Transverse colon (tissue), 4 donors: ENCODE data around the gene MICAL2. TPM values are rescaled to one million over a fixed set of nuclear protein-coding genes. Genes with fewer than 3 reads are reported as not detected.

Source experiments
- DNase-seq: peaks from one replicate; pipeline ENCODE4 v3.0.0-alpha.2; 2019
- H3K27ac ChIP-seq, 4 donors: fragments of 200-600 bp; sonication (generic); 2 replicates each; pipeline ENCODE4 v1.5.1; 2016 to 2018; ENCODE audit warnings: inconsistent platforms in 4 of 4
- H3K27me3 ChIP-seq: fragments of 200-600 bp; sonication (generic); 2 replicates; pipeline ENCODE4 v1.5.1; 2017; ENCODE audit warnings: inconsistent platforms
- H3K36me3 ChIP-seq, 4 donors: fragments of 200-600 bp; sonication (generic); 2 replicates each; pipeline ENCODE4 v1.5.1; 2017 to 2019; ENCODE audit warnings: inconsistent platforms in 4 of 4
- H3K4me1 ChIP-seq, 4 donors: fragments of 200-600 bp; sonication (generic); 2 replicates each; pipeline ENCODE4 v1.5.1; 2017 to 2020; ENCODE audit warnings: inconsistent platforms in 4 of 4
- H3K4me3 ChIP-seq, 4 donors: fragments of 200-600 bp; sonication (generic); 1 replicate in 1 of 4; 2 replicates in 3 of 4; pipeline versions ENCODE4 v1.5.1 to v1.6.1; 2017 to 2019; ENCODE audit warnings: inconsistent platforms in 4 of 4
- H3K9me3 ChIP-seq, 2 donors: fragments of 200-600 bp; sonication (generic); 2 replicates each; pipeline ENCODE4 v1.5.1; 2017 to 2019; ENCODE audit warnings: inconsistent platforms in 2 of 2
- CTCF ChIP-seq, 5 experiments: fragments of 200-600 bp in 3 of 5; fragments of 450-650 bp in 2 of 5; sonication (generic) in 3 of 5; IDR thresholded peaks; 1 replicate in 2 of 5; 2 replicates in 3 of 5; pipeline ENCODE4 v1.5.1; 2016 to 2017; ENCODE audit warnings: antibody characterized with exemption in 5 of 5, inconsistent platforms in 3 of 5, mild to moderate bottlenecking in 2 of 5, moderate library complexity in 1 of 5
- EP300 ChIP-seq: sonication (generic); formaldehyde crosslinking; IDR thresholded peaks from one replicate; pipeline ENCODE4 v1.6.1; 2017; ENCODE audit warnings: antibody characterized with exemption, low read depth
- POLR2A ChIP-seq: fragments of 450-650 bp; IDR thresholded peaks from one replicate; pipeline ENCODE4 v1.6.1; 2016; ENCODE audit warnings: antibody characterized with exemption, mild to moderate bottlenecking, moderate library complexity
- POLR2AphosphoS5 ChIP-seq, 3 donors: sonication (generic); formaldehyde crosslinking; IDR thresholded peaks; one replicate each; pipeline ENCODE4 v1.6.1; 2016; ENCODE audit warnings: antibody characterized with exemption in 3 of 3
- WGBS, 2 donors: methylation state at CpG; one replicate each; pipeline ENCODE4 v1.1.5; 2018; ENCODE audit warnings: low coverage in 1 of 2; 5-methylcytosine and 5-hydroxymethylcytosine counted together
- in situ Hi-C, 4 donors: fragments of 200-750 bp; cut with MboI; loops; one replicate each; pipeline versions ENCODE4 v1.15.0 to v1.15.1; 2017; ENCODE audit warnings: low sequenced_read_pairs in 3 of 4, low pct_ligation_motif_present in 1 of 4, low pct_unique_long_range_greater_than_20kb in 1 of 4
- intact Hi-C: fragments of 100-400 bp; cut with DNase I; formaldehyde crosslinking; loops from one replicate; pipeline ENCODE4 v1.15.1; 2023; ENCODE audit warnings: low total_unique reads
- total RNA-seq, 4 donors: library from RNA; depleted of rRNA; stranded (reverse); fragments of >200 nt; gene quantifications; one replicate each; pipeline ENCODE4 v1.1.0, GENCODE V29; 2016

Gene MICAL2
- total RNA-seq, 4 donors from 2014 or later, result 309 to 483 (median 316) TPM

- Histone ChIP-seq H3K4me1 (peaks cover 23 to 55% (median 28%) of the 10 kb centered on the region in 4 donors), H3K36me3 (peaks cover 0 to 10% (median 4%) of the 10 kb centered on the region in 4 donors), H3K27ac (peak overlapping the region in 3 of 4 donors; percentile 3 to 10 (median 3)), H3K9me3 (no peaks in the 10 kb centered on the region), H3K4me3 (no peak overlapping the region), H3K27me3 (no peaks in the 10 kb centered on the region)
- in situ Hi-C loops, result loop anchor here (25.0 kb wide), 2 partner anchors 181 to 431 kb away; no protein-coding TSS in a partner anchor
- DNase-seq, result no peak
- TF ChIP-seq POLR2AphosphoS5 (IDR thresholded peaks at IDR 0.05) (no peak), POLR2A (no peak), EP300 (no peak)
- WGBS, 2 donors, result 82 to 90% methylated on average over 2 to 6 of the region's 6 CpGs
- intact Hi-C loops, result no loop called here
Measured at GRCh38 chr11:12243486-12243885, 133.1 kb downstream of the MICAL2 start.

GRCh38 chr11:12243911-12244550 lies 133.6 kb downstream of the MICAL2 start:
- in situ Hi-C loops (loop anchor here (25.0 kb wide), 2 partner anchors 182 to 432 kb away; no protein-coding TSS in a partner anchor), intact Hi-C loops (no loop called here)
- H3K27ac ChIP-seq, result peak overlapping the region in 2 of 4 donors; percentile 3
- DNase-seq, result no peak
- TF ChIP-seq CTCF (IDR thresholded peaks at IDR 0.05) (no peak), POLR2AphosphoS5 (IDR thresholded peaks at IDR 0.05) (no peak), EP300 (no peak), POLR2A (no peak)
- peaks cover 0 to 10% (median 4%) of the 10 kb centered on the region in 4 donors for H3K36me3 ChIP-seq
- H3K4me1 ChIP-seq, result peaks cover 28 to 57% (median 33%) of the 10 kb centered on the region in 4 donors
- no peaks in the 10 kb centered on the region for H3K27me3 ChIP-seq
- H3K4me3 ChIP-seq, result no peak overlapping the region
- H3K9me3 ChIP-seq, result no peaks in the 10 kb centered on the region
- WGBS, 2 donors, result 62 to 67% methylated on average over 6 of the region's 6 CpGs

GRCh38 chr11:12245091-12245490 lies 134.7 kb downstream of the MICAL2 start:
- in situ Hi-C loops, result loop anchor here (25.0 kb wide), 2 partner anchors 183 to 433 kb away; no protein-coding TSS in a partner anchor
- TF ChIP-seq POLR2AphosphoS5 (IDR thresholded peaks at IDR 0.05) (no peak), EP300 (no peak), CTCF (IDR thresholded peaks at IDR 0.05) (no peak), POLR2A (no peak)
- Histone ChIP-seq H3K27me3 (no peaks in the 10 kb centered on the region), H3K9me3 (no peaks in the 10 kb centered on the region), H3K4me1 (peaks cover 29 to 57% (median 35%) of the 10 kb centered on the region in 4 donors), H3K27ac (peak overlapping the region in 2 of 4 donors; percentile 11 to 15), H3K4me3 (no peak overlapping the region), H3K36me3 (peaks cover 0 to 10% (median under 1%) of the 10 kb centered on the region in 4 donors)
- WGBS, 2 donors, result 88 to 100% methylated on average over 2 to 6 of the region's 6 CpGs
- intact Hi-C loops, result no loop called here
- DNase-seq, result no peak

- TF ChIP-seq EP300, result no peak
- TF ChIP-seq POLR2AphosphoS5 (IDR thresholded peaks at IDR 0.05), result no peak
- no peak for TF ChIP-seq CTCF (IDR thresholded peaks at IDR 0.05)
- no peak for TF ChIP-seq POLR2A
- no peaks in the 10 kb centered on the region for H3K9me3 ChIP-seq
- H3K27me3 ChIP-seq, result no peaks in the 10 kb centered on the region
- peak overlapping the region in 1 of 4 donors; percentile 15 for H3K27ac ChIP-seq
- in situ Hi-C loops (loop anchor here (25.0 kb wide), 2 partner anchors 183 to 433 kb away; no protein-coding TSS in a partner anchor), intact Hi-C loops (no loop called here)
- peaks cover 24 to 52% (median 31%) of the 10 kb centered on the region in 4 donors for H3K4me1 ChIP-seq
- H3K4me3 ChIP-seq, result no peak overlapping the region
- DNase-seq, result no peak
- peaks cover 0 to 10% (median 0%) of the 10 kb centered on the region in 4 donors for H3K36me3 ChIP-seq
- 83% methylated on average over 3 of the region's 3 CpGs; no CpG with 5 or more reads in 1 of the 2 donors for WGBS, 2 donors
Measured at GRCh38 chr11:12245549-12246016, 135.2 kb downstream of the MICAL2 start.
